Retinal pigment epithelial cell (primary cell): ENCODE data around the gene TTC7B.

ENCODE experiments used
- DNase-seq: peaks from one replicate; pipeline ENCODE4 v3.0.0-alpha.2; 2010; ENCODE audit warnings: low read depth
- H3K4me3 ChIP-seq: 2 replicates; pipeline ENCODE4 v1.5.1; 2011; ENCODE audit warnings: mild to moderate bottlenecking, low read length, control low read depth, moderate library complexity
- TF ChIP-seq, protein P1 (sequence below): conservative IDR thresholded peaks from 2 replicates; pipeline ENCODE4 v1.5.1; 2011; ENCODE audit warnings: low read depth, low read length, control low read depth, inconsistent platforms

Gene TTC7B

GRCh38 chr14:90671382-90672234 lies 144.6 kb downstream of the TTC7B start:
- DNase-seq, result no peak
- TF ChIP-seq, protein P1, sequence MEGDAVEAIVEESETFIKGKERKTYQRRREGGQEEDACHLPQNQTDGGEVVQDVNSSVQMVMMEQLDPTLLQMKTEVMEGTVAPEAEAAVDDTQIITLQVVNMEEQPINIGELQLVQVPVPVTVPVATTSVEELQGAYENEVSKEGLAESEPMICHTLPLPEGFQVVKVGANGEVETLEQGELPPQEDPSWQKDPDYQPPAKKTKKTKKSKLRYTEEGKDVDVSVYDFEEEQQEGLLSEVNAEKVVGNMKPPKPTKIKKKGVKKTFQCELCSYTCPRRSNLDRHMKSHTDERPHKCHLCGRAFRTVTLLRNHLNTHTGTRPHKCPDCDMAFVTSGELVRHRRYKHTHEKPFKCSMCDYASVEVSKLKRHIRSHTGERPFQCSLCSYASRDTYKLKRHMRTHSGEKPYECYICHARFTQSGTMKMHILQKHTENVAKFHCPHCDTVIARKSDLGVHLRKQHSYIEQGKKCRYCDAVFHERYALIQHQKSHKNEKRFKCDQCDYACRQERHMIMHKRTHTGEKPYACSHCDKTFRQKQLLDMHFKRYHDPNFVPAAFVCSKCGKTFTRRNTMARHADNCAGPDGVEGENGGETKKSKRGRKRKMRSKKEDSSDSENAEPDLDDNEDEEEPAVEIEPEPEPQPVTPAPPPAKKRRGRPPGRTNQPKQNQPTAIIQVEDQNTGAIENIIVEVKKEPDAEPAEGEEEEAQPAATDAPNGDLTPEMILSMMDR, result no peak
- no peak overlapping the region for H3K4me3 ChIP-seq

DNA sequence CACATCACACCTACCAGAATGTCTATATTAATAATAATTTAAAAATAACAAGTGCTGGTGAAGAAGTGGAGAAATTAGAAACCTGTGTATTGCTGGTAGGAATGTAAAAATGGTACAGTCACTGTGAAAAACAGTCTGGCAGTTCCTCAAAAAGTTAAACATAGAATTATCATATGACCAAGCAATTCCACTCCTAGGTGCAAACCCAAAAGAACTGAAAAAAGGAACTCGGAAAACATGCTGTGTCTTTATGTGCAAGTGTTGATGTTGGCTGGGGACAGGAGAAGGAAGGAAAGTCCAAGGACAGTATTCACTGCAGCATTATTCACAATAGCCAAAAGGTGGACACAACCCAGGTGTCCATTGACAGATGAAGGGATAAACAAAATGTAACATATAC lies 146.5 kb downstream of the TTC7B start:
- DNase-seq, result no peak
- no peak overlapping the region for H3K4me3 ChIP-seq
- TF ChIP-seq, protein P1, result no peak

- no peak for DNase-seq
- TF ChIP-seq, protein P1, result no peak
- no peak overlapping the region for H3K4me3 ChIP-seq
These were observed 149.7 kb downstream of the TTC7B start for GRCh38 chr14:90666571-90666970.

GRCh38 chr14:90665321-90666000 lies 150.8 kb downstream of the TTC7B start:
- DNase-seq, result peak; percentile 63
- H3K4me3 ChIP-seq, result no peak overlapping the region
- TF ChIP-seq, protein P1, result no peak

GRCh38 chr14:90664911-90665310 lies 151.3 kb downstream of the TTC7B start:
- TF ChIP-seq, protein P1, result no peak
- no peak overlapping the region for H3K4me3 ChIP-seq

GRCh38 chr14:90663680-90664079 lies 152.6 kb downstream of the TTC7B start:
- DNase-seq, result no peak
- TF ChIP-seq, protein P1, result no peak
- no peak overlapping the region for H3K4me3 ChIP-seq

More at GRCh38 chr14:90664911-90665310, 151.3 kb downstream of the TTC7B start:
- no peak for DNase-seq
